OCI-LY3 (cell line): Measurements from ENCODE around the gene ARL8A.

ENCODE experiments used
- H2AFZ ChIP-seq: fragments of 200-600, 300-600 bp; shearing (Covaris generic); 2 replicates; pipeline ENCODE4 v1.6.0; 2014; ENCODE audit warnings: antibody characterized with exemption, low read depth, low read length
- H3K27ac ChIP-seq: fragments of 200-600, 300-600 bp; sonication (generic); 2 replicates; pipeline ENCODE4 v1.5.1; 2014; ENCODE audit warnings: mild to moderate bottlenecking, low read length, moderate library complexity, mixed read lengths
- H3K27me3 ChIP-seq: fragments of 200-600, 300-600 bp; sonication (generic); 2 replicates; pipeline ENCODE4 v1.6.1; 2014; ENCODE audit warnings: low read depth, low read length, mixed read lengths
- H3K36me3 ChIP-seq: fragments of 200-600, 300-600 bp; sonication (generic); replicated peaks from 2 replicates; pipeline ENCODE3; 2014; ENCODE audit warnings: low read depth, low read length, mixed read lengths
- H3K4me1 ChIP-seq: fragments of 300-600, 200-600 bp; sonication (generic); 2 replicates; pipeline ENCODE4 v1.6.1; 2014; ENCODE audit warnings: low read length, mixed read lengths
- H3K4me2 ChIP-seq: fragments of 200-600, 300-600 bp; sonication (generic); 2 replicates; pipeline ENCODE4 v1.6.1; 2014; ENCODE audit warnings: low read length, mixed read lengths
- H3K4me3 ChIP-seq: fragments of 300-600, 200-600 bp; sonication (generic); 2 replicates; pipeline ENCODE4 v1.5.1; 2014; ENCODE audit warnings: antibody characterized with exemption, mild to moderate bottlenecking, low read length, moderate library complexity
- H3K79me2 ChIP-seq: fragments of 300-600, 200-600 bp; shearing (Covaris generic); 2 replicates; pipeline ENCODE4 v1.6.1; 2014; ENCODE audit warnings: mild to moderate bottlenecking, low read length, mixed read lengths
- H3K9ac ChIP-seq: fragments of 300-600, 200-600 bp; shearing (Covaris generic); 2 replicates; pipeline ENCODE4 v1.6.0; 2014; ENCODE audit warnings: mild to moderate bottlenecking, low read length, moderate library complexity
- H3K9me3 ChIP-seq: fragments of 200-600, 300-600 bp; shearing (Covaris generic); 2 replicates; pipeline ENCODE4 v1.6.1; 2014; ENCODE audit warnings: low read length, mixed read lengths; ENCODE audit not compliant: insufficient read depth
- H4K20me1 ChIP-seq: fragments of 200-600, 300-600 bp; sonication (generic); 2 replicates; pipeline ENCODE4 v1.6.1; 2016; ENCODE audit warnings: low read length, mixed read lengths; ENCODE audit not compliant: insufficient read depth
- CTCF ChIP-seq: fragments of 200-600, 300-600 bp; sonication (generic); IDR thresholded peaks from 2 replicates; pipeline ENCODE4 v1.5.1; 2014; ENCODE audit warnings: antibody characterized with exemption, low read length, low read depth
- EZH2phosphoT487 ChIP-seq: fragments of 200-600 bp; shearing (Covaris generic); IDR thresholded peaks from 2 replicates; pipeline ENCODE4 v1.6.1; 2018; ENCODE audit warnings: antibody characterized with exemption, mixed run types, low read depth

Gene ARL8A

GRCh38 chr1:202131956-202132821, 12.3 kb downstream of the ARL8A start:
- TF ChIP-seq CTCF (no peak), EZH2phosphoT487 (no peak)
- Histone ChIP-seq H3K27ac (no peak overlapping the region), H3K9ac (no peak overlapping the region), H2AFZ (no peak overlapping the region), H3K36me3 (peaks cover 31% of the 10 kb centered on the region), H3K79me2 (no peaks in the 10 kb centered on the region), H3K4me3 (no peak overlapping the region), H3K4me1 (no peaks in the 10 kb centered on the region), H3K27me3 (no peaks in the 10 kb centered on the region), H3K9me3 (no peaks in the 10 kb centered on the region), H4K20me1 (peaks cover 11% of the 10 kb centered on the region), H3K4me2 (no peak overlapping the region)

- Histone ChIP-seq H3K9me3 (no peaks in the 10 kb centered on the region), H3K27ac (no peak overlapping the region), H2AFZ (no peak overlapping the region), H3K79me2 (no peaks in the 10 kb centered on the region), H3K4me3 (no peak overlapping the region), H4K20me1 (peaks cover 11% of the 10 kb centered on the region), H3K36me3 (peaks cover 31% of the 10 kb centered on the region), H3K4me1 (no peaks in the 10 kb centered on the region), H3K9ac (no peak overlapping the region), H3K27me3 (no peaks in the 10 kb centered on the region), H3K4me2 (no peak overlapping the region)
- TF ChIP-seq CTCF: no peak
- TF ChIP-seq EZH2phosphoT487: no peak
These were observed 13.6 kb downstream of the ARL8A start for GRCh38 chr1:202130816-202131522.

GRCh38 chr1:202130297-202130721, 14.2 kb downstream of the ARL8A start:
- no peaks in the 10 kb centered on the region for H3K9me3 ChIP-seq
- H2AFZ ChIP-seq: no peak overlapping the region
- H3K36me3 ChIP-seq: peaks cover 28% of the 10 kb centered on the region
- no peak for TF ChIP-seq CTCF
- TF ChIP-seq EZH2phosphoT487: no peak
- H4K20me1 ChIP-seq: peaks cover 4% of the 10 kb centered on the region
- no peak overlapping the region for H3K4me2 ChIP-seq
- H3K9ac ChIP-seq: no peak overlapping the region
- H3K4me3 ChIP-seq: no peak overlapping the region
- no peaks in the 10 kb centered on the region for H3K79me2 ChIP-seq
- H3K27me3 ChIP-seq: 0 out of 2 replicates have a peak, but pooled peaks cover 1% of the 10 kb centered on the region
- no peaks in the 10 kb centered on the region for H3K4me1 ChIP-seq
- H3K27ac ChIP-seq: no peak overlapping the region
